Activated CD4-positive, alpha-beta T cell treated with anti-CD3 and anti-CD28 coated beads, Interleukin-2, amount 50 U/mL, for 24 hours (primary cell): Measurements from ENCODE around the gene LCN6.

ENCODE experiments used
- DNase-seq, 2 donors: peaks; one replicate each; pipeline ENCODE4 v3.0.0-alpha.2; 2020; ENCODE audit warnings: low read depth in 1 of 2, low spot score in 1 of 2

The LCN6 gene

DNA sequence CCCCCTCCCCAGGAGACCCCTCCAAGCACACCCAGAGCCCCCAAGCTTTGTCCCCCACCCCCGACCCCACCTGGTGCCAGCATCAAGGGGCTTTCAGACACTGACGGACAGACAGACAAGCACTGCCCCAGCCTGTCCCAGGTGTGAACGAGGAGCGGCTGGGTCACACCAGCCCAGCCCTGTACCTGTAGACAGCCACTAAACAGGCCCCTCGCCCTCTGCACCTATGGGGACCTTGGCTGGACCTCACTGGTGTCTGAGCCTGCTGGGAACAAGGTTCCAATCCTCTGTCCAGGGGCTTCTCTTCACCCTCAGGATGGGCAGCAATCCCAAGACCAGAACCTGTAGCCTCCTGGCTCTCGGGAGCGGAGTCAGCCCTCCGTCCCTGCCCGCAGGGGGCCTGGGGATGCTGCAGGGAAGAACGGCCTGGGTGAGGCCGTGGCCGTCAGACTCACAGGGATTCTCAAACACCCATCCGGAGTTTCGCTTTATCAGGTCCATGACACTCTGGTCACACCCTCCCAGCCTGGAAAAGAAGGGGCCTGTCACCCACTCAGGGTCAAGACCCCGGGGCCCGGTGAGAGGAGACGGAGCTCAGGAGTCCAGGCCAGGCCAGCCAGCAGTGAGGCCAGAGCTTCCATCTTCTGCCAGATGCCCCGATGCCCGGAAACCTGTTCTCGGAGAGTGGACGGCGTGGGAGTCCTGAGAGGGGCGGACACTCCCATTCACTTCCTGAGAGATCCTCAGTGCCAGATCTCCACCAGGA lies 2.8 kb downstream of the LCN6 start:
- DNase-seq: no peak

DNA sequence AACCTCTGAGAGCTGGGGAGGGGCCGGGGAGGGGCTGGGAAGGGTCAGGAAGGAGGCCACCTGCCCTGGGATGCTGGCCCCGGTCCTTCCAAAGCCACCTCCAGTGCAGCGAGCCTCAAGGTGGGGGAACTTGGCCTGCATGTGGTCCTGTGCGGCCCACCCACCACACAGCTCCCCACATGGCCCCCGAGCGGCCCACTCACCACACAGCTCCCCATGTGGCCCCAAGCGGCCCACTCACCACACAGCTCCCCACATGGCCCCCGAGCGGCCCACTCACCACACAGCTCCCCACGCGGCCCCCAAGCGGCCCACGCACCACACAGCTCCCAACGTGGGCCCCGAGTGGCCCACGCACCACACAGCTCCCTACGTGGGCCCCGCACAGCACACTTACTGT lies 3.6 kb downstream of the LCN6 start:
- DNase-seq: no peak

DNA sequence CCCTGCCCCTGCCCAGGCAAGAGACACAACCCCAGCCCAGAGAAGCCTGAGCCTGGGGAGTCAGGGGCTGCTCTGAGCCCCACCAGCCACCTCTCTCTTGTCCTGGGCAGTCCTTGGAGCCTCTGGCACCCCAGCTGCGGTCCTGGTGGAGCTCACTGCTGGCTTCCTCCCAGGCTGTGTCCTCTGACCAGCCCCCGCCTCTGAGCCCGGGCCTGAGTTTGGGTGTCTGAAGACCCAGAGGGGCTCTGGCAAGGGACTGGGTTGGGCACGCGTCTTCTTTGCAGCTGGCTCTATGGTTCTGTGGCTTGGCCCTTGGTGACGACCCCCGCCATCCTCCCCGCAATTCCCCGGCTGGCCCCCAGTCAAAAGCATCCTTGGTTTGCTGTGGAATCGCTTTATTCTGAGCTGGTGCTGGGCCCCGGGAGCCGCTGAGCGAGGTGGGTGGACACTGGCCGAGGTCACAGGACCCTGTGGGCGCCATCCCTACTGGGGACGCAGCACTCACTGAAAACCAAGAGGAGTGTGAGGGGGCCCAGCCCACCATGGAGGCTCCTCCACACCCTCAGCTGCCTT lies 4.6 kb downstream of the LCN6 start:
- no peak for DNase-seq

DNA sequence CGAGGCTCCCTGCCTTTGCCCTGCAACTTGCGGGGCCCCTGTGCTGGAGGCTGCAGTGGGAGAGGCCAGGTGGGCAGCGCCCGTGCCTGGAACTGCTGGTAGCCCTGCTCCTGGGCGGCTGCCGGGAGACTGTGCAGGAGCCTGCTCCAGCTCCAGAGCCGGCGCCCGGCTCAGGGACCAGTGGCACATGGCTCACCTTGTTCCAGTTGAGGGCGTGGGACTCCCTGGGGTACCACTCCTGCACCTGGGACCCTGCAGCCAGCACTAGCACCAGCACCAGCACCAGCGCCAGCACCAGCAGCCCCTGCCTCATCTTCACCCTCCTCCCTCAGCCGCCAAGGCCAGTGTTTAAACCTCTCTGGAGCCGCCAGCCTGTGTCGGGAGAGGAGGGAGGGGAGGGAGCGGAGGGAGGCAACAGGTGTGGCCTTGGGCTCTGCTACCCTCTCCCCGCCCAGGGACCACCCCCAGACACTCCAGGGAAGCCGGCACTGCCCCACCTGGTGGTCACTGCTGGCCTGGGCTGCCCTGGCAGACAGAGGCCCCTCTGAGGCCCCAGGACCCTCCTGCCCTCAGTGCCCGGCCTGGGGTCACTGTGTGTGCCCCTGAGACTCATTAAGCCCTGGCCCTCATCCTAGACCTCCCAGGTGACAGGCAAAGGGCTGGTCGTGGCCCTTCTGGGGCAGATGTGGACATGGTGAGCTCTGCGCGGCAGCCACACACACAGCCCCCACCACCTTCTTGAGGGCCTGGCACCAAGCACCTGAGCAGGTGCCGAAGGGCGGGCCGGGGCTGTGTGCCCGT lies 5.5 kb downstream of the LCN6 start, which contains the start of gene LCN10:
TSS of gene LCN10 (minus strand) at position 350 of the 801 bp plus-strand sequence. CDS start at position 313, 37 bp downstream.
- DNase-seq: no peak

DNA sequence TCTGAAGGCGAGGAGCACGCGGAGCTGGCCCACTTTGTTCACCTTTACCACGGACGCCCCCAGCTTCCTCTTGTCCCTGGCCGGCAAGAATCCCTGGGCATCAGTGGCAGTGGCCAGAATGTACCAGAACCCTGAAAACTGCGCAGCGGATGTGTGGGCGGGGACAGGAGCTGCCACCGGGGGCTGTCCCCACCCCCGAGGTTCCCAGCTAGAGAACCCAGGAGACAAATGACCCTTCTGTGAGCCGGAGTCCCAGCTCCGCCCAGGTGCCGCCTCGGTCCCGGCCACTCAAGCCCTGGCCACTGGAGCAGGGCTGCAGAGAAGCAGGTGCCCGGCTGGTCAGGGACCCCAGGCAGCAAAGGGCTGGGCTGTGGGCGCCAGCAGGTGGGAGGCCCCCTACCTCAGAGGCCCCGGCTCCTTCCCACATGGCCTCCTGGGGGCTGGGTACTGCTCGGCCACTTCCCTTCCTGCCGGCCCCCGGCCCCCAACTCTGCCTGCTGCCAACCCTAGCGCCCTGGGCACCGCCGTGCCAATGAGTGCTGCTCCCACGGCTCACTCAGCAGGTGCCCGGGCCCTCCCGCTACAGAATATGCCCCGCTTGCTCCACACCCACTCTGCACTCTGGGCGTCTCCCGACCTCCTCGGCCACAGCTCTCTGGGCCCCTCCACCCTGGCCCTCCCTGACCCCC lies 6.3 kb downstream of the LCN6 start:
- DNase-seq: no peak

DNA sequence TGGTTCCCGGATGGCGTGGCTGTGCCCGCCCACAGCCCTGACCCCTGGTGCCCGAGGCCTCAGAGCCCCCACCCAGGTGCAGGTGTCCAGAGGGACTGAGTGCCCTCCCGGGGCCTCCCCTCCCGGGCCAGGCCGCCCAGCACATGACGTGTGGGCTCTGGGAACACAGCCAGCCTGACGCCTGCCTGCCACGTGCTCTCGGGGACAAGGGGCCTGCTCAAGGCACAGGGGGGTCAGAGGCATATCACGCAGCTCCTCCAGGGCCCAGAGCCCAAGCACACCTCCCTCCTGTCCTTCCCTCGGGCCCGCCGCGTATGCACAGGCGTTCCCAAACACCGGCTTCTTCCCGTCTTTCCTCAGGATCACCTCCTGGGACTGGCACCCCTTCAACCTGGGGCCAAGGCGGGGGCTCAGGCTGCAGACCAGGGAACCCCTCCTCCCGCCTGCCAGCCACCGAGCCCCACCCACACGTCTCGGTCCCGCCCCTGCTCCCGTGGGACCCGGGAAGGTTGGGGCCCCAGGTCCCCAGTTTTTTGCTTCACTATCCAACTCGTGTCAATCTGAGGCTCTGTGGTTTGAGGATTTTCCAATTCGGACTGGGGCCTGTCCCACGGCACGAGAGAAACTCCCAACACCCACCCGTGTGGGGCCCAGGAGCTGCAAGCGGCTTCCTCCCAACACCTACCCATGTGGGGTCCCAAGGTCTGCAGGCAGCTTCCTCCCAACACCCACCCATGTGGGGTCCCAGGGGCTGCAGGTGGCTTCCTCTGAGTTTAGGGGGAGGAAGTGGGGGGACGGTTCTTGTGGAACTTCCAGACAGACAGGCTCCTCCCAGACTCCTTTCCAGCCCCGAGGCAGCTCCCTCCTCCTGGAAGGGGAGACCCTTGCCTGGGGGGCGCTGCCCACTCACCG lies 7.1 kb downstream of the LCN6 start:
- no peak for DNase-seq

DNA sequence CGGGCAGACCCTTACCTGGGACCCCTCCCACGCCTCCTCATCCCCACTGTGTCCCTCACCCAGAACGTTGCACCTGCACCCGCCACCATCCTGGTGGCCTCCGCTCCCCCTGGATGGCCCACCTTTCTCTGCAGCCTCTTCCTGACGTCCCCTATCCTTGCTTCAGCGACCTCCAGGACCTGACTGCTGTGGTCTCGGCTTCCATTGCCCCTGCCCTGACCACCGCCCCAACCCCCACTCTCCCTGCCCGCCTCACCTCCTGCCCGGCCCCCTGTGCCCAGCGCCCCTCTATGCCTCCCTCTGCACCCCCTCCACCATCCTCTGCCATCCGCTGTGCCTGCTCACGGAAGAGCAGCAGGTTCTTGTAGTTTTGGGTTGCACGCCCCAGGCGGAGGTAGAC lies 7.8 kb downstream of the LCN6 start:
- no peak for DNase-seq

DNA sequence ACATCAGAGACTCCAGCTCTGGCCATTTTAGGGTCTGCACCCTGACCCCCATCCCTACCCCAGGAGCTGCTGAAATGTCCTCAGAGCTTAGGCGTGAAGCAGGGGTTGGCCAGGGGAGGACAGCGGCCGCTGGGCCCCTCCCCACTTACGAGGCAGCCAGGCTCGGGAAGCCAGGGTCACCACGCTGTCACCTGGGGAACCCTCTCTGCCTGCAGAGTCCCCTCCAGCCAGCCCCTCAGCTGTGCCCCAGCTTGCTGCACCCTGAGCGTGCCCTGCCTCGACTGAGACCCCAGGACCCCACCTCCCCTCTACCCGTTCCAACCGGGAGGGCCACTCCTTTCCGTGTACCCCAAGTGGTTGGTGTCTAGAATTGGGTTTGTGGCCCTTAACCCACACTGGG lies 8.3 kb downstream of the LCN6 start:
- no peak for DNase-seq

DNA sequence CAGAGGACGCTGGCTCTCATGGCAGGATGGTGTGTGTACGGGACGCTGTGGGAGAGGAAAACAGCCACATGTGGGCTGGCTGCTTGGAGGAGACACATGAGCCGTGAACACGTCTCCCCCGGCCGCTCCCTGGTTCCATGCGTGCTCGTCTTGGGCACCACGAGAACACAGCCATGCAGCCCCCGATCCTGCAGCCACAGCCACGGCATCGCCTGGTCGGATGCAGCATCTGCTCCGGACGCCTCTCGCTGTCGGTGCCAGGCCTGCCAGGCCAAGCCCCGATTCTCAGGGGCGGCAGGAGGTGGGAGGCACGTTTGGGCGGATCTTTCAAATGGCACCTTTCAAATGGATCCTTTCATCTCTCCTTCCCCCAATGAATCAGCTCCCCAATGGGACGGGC lies 8.8 kb downstream of the LCN6 start:
- DNase-seq: no peak

DNA sequence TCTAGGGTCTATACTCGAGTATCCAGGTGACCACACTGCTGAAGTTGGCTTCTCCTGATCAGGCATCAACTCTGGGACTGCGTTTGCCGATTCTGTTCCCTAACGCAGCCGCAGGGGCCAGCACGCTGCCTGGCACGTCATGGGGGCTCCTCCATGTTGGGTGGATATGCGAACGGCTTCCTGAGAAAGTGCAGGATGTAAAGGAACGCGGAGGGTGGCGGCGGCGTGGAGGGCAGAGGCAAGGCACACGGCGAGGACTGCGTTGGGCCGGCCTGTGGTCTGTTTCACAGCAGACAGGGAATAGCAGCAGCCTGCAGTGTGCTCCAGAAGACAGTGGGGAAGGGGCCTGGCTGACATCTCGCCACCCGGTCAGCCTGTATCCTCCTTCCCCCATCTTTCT lies 9.4 kb downstream of the LCN6 start:
- no peak for DNase-seq

DNA sequence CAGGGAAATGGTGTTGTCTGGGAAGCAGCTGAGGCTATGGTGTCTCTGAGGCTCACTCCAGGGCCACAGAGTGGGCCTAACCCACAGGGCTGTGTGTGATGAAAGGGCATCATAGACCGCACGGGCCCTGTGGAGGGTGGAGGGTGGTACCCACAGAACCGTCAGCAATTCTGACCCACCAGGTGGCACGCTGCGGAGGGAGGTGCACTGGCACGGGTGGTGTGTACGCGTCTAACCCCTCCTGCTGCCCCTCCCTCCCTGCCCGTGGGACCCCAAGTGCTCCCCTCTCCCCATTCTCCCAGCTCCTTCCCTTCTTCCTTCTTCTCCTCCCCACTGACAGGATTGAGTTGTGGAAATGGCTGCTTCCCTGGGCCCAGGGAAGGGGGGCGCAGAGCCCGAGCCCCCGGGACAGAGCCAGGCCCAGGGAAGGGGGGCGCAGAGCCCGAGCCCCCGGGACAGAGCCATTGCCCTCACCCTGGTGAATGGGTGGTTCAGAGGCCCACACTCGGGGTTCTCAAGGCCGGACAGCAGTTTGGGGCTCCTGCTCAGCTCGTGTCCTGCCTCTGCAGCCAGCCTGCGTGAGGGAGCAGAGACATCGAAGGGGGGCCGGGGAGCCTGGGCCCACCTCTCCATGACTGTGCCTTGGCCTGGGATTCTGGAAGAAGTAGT lies 12.4 kb downstream of the LCN6 start:
- DNase-seq: no peak

DNA sequence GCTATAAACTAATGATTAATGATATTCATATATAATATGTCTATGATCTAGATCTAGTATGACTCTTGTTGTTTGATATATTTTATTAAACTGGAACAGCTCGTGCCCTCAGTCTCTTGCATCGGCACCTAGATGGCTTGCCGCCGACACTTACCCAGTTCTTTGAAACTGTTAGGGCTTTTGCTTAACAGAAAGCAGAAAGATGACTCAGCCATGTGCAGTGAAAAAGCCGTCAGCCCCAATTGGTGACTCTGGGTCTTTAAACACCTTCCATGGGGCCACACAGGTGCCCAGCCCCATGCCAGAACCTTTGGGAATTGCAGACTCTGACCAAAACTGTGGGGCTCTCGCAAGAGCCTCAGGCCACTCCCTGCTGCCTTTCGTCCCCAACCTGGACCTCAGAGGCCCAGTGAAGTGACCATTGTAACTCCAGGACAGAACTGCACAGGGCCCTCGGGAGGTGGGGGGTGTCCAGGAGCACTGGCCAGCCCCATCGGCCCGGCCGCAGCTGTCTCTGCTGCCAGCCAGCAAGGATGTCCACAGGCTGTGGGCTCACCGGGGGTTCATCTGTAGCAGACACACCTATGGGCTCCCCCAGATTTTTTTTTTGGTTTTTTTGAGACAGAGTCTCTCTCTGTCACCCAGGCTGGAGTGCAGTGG lies 13.4 kb downstream of the LCN6 start:
- no peak for DNase-seq

DNA sequence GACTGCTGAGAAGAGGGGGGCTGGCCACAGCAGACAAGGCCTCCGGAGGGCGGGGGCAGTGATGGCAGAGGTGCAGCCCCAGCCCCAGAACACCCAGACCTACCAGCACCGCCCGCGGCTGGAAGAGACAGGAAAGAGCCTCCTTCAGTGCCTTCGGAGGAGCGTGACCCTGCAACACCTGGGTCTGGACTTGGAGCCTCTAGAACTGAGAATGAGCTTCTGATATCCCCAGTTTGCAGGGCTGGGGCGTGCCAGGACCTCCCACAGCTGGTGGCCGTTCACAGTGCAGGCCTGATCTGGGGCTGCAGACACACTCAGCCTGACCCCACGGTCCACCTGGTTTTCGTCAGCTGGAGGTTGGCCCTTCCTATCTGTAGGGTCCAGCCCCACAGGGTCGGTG lies 14.7 kb downstream of the LCN6 start:
- no peak for DNase-seq

DNA sequence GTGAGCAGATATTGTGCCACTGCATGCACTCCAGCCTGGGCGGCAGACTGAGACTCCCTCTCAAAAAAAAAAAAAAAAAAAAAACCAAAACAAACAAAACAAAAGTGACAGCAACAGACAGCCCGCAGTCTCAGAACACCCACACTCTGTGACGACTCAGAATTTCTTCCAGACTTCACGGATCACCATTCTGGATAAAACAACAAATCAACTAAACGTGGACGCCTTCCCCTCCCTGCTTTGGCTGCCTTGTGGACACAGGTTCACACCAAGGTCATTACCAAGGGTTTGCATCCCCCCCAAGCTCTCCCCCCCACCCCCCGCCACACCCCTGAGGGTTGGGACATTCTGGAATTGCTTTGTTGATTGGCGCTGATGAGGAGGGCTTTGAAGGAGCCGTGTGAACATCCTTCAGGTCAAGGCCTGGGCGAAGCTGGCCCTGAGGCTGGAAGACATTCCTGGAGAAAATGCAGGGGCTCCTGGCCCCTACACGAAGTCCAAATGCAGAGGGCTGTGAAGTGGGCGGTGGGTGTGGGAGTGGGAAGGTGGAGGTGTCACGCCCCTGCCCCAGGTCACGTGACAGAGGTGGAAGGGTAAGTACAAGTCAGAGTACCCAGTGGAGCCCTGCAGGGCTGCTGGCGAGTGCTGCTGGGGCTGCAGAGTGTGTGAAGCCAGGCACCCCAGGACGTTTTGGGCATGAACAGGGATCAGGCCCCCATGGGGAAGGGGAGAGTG lies 15.7 kb downstream of the LCN6 start:
- no peak for DNase-seq

DNA sequence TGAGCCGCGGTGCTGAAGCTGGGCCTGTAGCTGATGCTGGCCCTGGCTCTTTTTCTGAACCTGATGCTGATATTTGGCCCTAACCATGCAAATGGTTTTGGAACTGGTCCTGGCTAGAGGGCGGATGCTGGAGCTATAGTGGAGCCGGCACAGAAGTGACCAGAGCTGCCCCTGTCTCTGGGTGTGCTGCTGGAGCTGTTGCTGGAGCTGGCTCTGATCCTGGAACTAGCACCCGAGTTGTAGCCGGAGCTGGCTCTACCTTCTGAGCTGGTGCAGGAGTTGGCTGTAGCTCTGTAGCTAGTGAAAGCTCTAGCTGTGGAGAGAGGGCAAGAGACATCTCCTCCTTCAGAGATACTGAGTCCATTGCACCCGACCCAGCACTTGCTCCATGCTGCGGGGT lies 18.4 kb downstream of the LCN6 start:
- DNase-seq: no peak

DNA sequence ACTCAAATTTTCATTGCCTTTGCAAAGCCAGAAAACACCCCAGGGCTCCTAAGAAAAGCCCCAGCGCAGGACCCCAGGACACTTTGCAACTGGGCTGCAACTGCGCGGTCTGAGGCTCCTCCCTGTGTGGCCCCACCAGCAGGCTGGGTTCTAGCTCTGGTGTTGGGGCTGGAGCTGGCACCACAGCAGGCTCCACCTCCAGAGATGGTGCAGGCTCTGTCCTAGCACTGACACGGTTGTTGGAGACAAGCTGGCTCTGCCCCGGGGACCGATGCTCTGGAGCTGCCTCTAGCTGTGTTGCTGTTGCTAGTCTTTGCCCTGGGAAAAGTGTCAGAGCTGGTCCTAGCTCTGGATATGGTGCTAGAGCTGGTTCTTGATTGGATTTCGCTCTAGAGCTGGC lies 19.2 kb downstream of the LCN6 start:
- DNase-seq: no peak

DNA sequence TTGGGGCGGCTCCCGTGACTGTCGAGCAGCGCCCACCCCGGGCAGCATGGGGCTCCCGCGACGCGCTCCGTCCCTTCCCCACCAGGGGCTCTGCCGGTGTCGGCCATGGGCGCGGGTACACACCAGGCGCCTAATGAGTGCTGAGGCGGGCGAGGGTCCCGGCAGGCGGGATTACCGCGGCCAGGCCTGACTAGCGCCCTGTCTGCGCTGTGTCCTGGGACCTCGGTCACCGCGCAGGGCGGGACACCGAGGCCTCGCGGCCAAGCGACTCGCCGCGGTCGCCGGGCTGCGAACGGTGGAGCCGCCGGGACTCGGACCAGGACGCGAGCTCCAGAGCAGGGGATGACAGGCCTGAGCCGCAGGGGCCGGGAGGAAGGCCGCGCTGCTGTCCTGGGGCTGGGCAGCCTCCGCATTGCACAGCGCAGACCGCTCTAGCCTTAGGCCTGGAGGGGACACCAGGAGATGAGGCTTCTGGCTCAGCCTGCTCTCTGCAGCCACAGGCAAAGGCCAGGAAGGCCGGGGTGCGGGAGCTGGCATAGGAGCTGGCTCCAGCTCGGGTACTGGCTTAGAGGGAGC lies 19.7 kb downstream of the LCN6 start:
- no peak for DNase-seq

DNA sequence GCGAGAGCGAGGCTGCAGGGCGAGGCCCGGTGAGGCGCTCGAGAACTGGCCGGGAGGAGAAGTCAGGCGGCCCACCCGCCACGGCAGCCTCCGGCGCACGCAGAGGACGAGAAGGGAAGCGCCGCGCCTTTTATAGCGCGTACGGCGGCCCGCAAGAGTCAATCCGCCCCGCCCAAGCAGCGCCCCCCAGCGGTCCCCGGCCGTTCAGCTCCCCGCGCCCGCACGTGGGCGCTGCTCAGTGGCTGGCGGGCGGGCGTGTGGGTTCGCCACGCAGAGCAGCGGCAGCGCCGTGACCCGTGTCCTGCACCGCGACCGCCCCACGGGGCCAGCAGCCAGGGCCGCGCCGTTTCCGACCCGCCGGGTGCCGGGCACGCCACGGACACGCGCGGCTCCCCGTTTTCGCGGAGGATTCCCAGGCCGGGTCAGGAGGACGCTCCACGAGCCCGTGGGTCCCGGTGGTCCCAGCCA lies 20.2 kb downstream of the LCN6 start:
- DNase-seq: peak; percentile 88 to 92
